Measurements from ENCODE around the gene TRAF1.

Gene TRAF1

DNA sequence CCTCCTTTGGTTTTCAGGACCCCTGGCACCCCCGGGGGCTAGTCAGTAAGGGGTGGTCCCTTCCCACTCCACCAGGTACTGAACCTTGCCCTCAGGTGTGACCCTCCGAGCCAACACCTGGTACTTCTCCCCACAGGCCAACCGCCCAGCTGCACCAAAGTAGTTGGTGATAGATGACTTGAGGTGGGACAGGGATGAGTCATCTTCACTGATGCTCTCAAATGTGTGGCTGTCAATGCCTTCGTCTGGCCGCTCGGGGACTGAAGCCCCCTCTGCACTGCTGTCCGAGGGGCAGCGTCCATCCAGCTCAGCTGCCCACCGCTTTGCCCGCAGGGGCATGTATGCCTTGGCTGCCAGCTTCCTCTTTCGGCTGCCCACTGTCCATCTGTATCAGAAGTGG is 68.7 kb downstream of the TRAF1 start:
- DNase-seq (ENCODE audit: low read depth): no peak
- no peak overlapping the region for H3K4me3 ChIP-seq (ENCODE audit: low read depth, low read length)
- TF ChIP-seq, protein P1, sequence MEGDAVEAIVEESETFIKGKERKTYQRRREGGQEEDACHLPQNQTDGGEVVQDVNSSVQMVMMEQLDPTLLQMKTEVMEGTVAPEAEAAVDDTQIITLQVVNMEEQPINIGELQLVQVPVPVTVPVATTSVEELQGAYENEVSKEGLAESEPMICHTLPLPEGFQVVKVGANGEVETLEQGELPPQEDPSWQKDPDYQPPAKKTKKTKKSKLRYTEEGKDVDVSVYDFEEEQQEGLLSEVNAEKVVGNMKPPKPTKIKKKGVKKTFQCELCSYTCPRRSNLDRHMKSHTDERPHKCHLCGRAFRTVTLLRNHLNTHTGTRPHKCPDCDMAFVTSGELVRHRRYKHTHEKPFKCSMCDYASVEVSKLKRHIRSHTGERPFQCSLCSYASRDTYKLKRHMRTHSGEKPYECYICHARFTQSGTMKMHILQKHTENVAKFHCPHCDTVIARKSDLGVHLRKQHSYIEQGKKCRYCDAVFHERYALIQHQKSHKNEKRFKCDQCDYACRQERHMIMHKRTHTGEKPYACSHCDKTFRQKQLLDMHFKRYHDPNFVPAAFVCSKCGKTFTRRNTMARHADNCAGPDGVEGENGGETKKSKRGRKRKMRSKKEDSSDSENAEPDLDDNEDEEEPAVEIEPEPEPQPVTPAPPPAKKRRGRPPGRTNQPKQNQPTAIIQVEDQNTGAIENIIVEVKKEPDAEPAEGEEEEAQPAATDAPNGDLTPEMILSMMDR (IDR thresholded peaks at IDR 0.05; ENCODE audit: low read depth, low read length, missing control alignments): no peak

DNA sequence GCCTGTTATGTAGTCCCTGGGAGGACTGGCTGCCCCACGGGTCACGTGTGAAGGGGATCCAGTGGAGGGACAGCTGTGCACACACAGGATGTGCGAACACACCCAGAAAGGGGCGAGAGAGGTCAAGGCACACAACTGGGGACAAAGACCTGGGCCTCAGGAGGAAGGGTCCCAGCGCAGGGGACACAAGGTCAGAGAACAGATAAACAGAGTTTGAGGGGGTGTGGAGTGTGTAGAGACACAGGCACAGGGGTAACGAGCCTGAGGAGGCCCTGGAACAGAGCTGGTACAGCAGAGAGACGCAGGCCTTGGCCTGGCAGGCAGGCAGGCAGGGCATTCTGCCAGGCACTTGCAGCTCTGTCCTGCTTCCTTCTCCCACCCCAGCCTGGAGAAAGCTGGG is 69.1 kb downstream of the TRAF1 start:
- no peak for DNase-seq (ENCODE audit: low read depth)
- TF ChIP-seq, protein P1 (IDR thresholded peaks at IDR 0.05; ENCODE audit: low read depth, low read length, missing control alignments): no peak
- no peak overlapping the region for H3K4me3 ChIP-seq (ENCODE audit: low read depth, low read length)

DNA sequence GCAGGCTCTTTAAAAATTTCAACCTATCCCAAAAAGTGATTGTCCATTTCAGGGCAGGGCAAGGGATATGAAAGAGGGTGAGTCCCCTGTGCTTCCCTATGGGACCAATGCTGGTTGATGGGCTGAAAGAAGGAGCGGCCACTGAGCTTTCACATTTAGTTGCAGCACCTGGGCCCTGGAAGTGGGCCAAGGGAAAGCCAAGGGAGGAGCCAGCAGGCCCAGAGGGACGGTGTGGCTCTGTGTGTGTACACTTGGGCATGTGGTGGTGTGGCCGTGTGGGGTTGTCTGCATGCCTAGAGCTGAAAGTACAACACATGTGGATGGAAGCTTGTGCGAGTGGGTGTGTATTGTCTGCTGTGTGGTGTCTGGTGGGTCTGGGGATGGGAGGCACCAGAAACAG is 69.9 kb downstream of the TRAF1 start:
- TF ChIP-seq, protein P1 (IDR thresholded peaks at IDR 0.05; ENCODE audit: low read depth, low read length, missing control alignments): no peak
- no peak for DNase-seq (ENCODE audit: low read depth)
- H3K4me3 ChIP-seq (ENCODE audit: low read depth, low read length): no peak overlapping the region

DNA sequence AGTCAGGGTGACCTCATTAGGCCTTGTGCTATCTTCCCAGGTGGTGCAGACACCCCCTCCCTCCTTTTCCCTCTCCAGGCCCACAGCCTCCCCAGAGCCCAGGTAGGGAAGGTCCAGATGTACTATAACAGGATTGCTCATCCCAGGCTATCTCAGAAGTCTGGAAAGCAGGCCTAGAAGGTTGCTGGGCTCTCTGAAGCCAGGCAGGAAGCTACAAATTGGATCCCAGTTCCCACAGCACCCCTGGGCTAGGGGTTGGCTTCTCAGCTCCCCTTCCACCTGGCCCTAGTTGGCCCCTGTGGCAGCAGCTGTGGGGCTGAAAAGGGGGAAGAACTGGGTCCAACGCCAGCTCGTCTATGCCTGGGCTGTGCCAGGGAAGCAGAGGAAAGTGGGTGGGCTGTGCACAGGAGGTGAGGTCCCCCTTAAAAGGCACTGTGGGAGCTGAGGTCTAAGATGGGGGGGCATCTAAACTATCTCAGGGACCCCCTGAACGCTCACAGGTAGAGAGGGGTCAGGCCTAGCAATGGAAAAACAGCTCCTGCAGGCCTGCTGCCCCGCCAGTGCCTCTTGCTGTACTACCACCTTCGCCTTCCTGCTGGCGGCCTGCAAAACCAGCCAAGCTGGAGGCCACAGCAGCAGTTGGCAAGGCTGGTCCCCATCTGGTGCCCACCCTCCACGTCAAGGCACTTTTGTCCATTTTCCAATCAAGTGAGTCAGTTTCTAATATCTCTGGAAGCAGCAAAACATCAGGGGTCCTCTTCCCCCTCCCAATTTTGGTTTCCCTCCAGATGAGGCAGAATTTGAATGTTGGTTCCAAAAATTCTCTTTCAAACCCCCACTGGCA is 70.5 kb downstream of the TRAF1 start:
- TF ChIP-seq, protein P1 (IDR thresholded peaks at IDR 0.05; ENCODE audit: low read depth, low read length, missing control alignments): no peak
- DNase-seq (ENCODE audit: low read depth): no peak
- no peak overlapping the region for H3K4me3 ChIP-seq (ENCODE audit: low read depth, low read length)

DNA sequence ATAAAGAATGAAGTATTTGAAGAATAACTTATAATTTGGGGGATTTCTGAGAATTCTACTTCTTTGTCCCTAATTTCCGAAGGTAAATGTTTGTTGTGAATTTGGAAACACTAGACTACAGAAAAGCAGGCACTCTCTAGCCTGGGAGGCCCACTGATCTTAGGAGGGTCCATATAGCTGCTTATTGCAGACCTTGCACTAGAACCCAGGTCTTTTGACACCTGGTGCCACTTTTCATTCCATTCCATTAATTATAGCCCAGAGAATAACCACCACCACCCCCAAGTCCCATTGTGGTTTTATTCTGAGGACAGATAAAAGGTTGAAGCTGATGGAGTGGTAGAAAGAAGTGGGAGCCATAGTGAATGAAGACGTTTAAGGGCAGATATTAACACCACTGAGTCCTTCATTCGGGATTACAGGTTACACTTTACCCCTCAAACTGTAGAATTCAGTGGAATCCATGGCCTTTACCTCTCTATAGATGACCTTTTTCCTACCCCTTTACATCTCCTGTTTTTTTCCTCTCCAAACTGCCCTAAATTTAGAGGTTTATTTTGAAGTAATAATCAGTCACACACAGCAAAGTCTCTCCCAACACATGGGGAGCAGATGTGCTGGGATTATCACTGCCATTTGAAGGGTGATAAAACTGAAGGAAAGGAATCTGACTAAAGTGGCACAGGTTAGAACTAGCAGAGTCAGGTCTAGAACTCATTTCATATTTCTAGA is 71.8 kb downstream of the TRAF1 start:
- no peak for DNase-seq (ENCODE audit: low read depth)
- TF ChIP-seq, protein P1 (IDR thresholded peaks at IDR 0.05; ENCODE audit: low read depth, low read length, missing control alignments): no peak

DNA sequence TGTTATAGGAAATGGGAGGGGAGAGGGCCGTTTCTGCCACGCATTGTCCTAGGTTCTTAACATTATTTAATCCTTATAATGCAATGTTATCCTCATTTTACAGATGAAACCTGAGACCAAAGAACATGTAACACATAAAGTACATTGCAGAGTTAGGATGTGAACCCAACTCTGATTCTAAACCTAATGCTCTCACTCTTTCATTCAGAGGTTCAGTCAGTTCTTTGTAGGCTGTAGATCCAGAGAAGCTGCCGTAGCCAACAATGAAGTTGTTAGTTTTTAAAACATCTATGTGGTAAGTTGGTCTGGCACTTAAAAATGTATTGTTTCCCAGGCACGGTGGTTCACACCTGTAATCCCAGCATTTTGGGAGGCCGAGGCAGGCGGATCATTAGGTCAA is 73.4 kb downstream of the TRAF1 start:
- H3K4me3 ChIP-seq (ENCODE audit: low read depth, low read length): no peak overlapping the region
- DNase-seq (ENCODE audit: low read depth): no peak
- TF ChIP-seq, protein P1 (IDR thresholded peaks at IDR 0.05; ENCODE audit: low read depth, low read length, missing control alignments): no peak

More for the DNA sequence above, 71.8 kb downstream of the TRAF1 start:
- no peak overlapping the region for H3K4me3 ChIP-seq (ENCODE audit: low read depth, low read length)
